Endothelial cell (in vitro differentiated cells): ENCODE data around the gene GDI2. TPM values are rescaled to one million over a fixed set of nuclear protein-coding genes. Genes with fewer than 3 reads are reported as not detected.
"Not testable (repeated sequence)": the region's sequence is repeated elsewhere in the genome, so short reads cannot be mapped to it uniquely, and the experiment has no call there.

Source experiments
- DNase-seq: peaks from one replicate; pipeline ENCODE4 v3.0.0; 2021; ENCODE audit warnings: low spot score
- H3K27ac Mint-ChIP-seq: one replicate; pipeline ENCODE4 v1.8.0; 2021; ENCODE audit warnings: mixed read lengths, inconsistent platforms; ENCODE audit not compliant: unreplicated experiment
- H3K27me3 Mint-ChIP-seq: one replicate; pipeline ENCODE4 v1.8.0; 2021; ENCODE audit warnings: mild to moderate bottlenecking, moderate library complexity, mixed read lengths, inconsistent platforms; ENCODE audit not compliant: unreplicated experiment
- H3K36me3 Mint-ChIP-seq: one replicate; pipeline ENCODE4 v1.8.0; 2021; ENCODE audit warnings: mild to moderate bottlenecking, low read depth, mixed read lengths, inconsistent platforms; ENCODE audit not compliant: unreplicated experiment
- H3K4me1 Mint-ChIP-seq: one replicate; pipeline ENCODE4 v1.8.0; 2021; ENCODE audit warnings: mild to moderate bottlenecking, mixed read lengths, inconsistent platforms; ENCODE audit not compliant: unreplicated experiment
- H3K4me3 Mint-ChIP-seq: one replicate; pipeline ENCODE4 v1.8.0; 2021; ENCODE audit warnings: mild to moderate bottlenecking, mixed read lengths, inconsistent platforms; ENCODE audit not compliant: unreplicated experiment
- H3K9me3 Mint-ChIP-seq: one replicate; pipeline ENCODE4 v1.8.0; 2021; ENCODE audit warnings: mixed read lengths, inconsistent platforms; ENCODE audit not compliant: unreplicated experiment
- CTCF ChIP-seq: fragments of 200-600 bp; sonication (generic); IDR thresholded peaks from one replicate; pipeline ENCODE4 v1.5.0; 2021; ENCODE audit warnings: antibody characterized with exemption; ENCODE audit not compliant: unreplicated experiment
- total RNA-seq: library from RNA; stranded (reverse); fragmentation: NEBNext Ultra II Directional; extraction: Animal tissue kit (Norgen Biotek cat#: 25700); gene quantifications from one replicate; pipeline ENCODE4 v1.2.1, GENCODE V29; 2021; ENCODE audit not compliant: unreplicated experiment

The GDI2 gene
- total RNA-seq, 1 donor from 2014 or later, result 320 TPM

- Mint-ChIP-seq H3K27ac (peak overlapping the region; percentile 72), H3K4me3 (peak overlapping the region; percentile 48), H3K4me1 (peaks cover 33% of the 10 kb centered on the region), H3K27me3 (peaks cover 7% of the 10 kb centered on the region), H3K36me3 (peaks cover 4% of the 10 kb centered on the region), H3K9me3 (no peaks in the 10 kb centered on the region)
- no peak for TF ChIP-seq CTCF
- no peak for DNase-seq
Observed at GRCh38 chr10:5810225-5810624, 3.0 kb downstream of the GDI2 start.

DNA sequence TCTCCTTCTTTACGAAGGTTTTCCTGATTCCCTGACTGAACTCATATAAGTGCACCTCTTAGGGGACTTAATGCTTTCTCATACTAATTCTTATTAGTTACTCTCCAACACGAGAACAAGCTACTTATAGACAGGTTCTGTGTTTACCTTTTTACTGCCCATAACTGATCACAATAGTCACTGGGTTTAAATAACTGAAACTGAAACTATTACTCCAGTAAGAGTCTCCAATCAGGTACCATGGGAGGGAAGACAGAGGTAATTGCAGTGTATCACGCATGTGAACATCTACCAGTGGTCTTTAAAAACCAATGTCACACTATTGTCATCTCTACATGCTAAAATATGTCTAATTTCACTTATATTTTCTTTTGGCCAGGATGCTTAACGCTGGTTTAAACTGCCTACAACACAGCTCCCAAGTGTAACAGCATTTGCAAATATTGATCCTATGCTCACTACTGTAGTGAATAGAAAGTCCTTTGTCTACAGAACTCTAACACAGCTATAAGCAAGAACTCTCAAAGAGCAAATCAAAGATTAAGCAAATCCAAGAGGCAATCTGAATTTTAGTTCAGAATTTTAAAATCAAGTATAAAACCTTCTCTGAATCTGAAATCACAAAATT lies 3.6 kb downstream of the GDI2 start:
- Mint-ChIP-seq H3K27ac (peak overlapping the region; percentile 33), H3K27me3 (peaks cover 3% of the 10 kb centered on the region), H3K4me1 (peaks cover 31% of the 10 kb centered on the region), H3K9me3 (no peaks in the 10 kb centered on the region), H3K36me3 (peaks cover 4% of the 10 kb centered on the region), H3K4me3 (peak overlapping the region; percentile 32)
- no peak for DNase-seq
- TF ChIP-seq CTCF, result no peak

GRCh38 chr10:5808783-5809392 lies 4.3 kb downstream of the GDI2 start:
- peak overlapping the region; percentile 32 for H3K4me3 Mint-ChIP-seq
- H3K9me3 Mint-ChIP-seq, H3K27me3 Mint-ChIP-seq, H3K36me3 Mint-ChIP-seq, DNase-seq: not testable (repeated sequence)
- H3K4me1 Mint-ChIP-seq, result peaks cover 25% of the 10 kb centered on the region
- peak overlapping the region; percentile 33 for H3K27ac Mint-ChIP-seq

- H3K4me3 Mint-ChIP-seq, result no peak overlapping the region
- no peaks in the 10 kb centered on the region for H3K9me3 Mint-ChIP-seq
- no peak for DNase-seq
- no peaks in the 10 kb centered on the region for H3K27me3 Mint-ChIP-seq
- TF ChIP-seq CTCF, result no peak
- peaks cover 21% of the 10 kb centered on the region for H3K4me1 Mint-ChIP-seq
- H3K27ac Mint-ChIP-seq, result no peak overlapping the region
- no peaks in the 10 kb centered on the region for H3K36me3 Mint-ChIP-seq
Observed at GRCh38 chr10:5806745-5807144, 6.5 kb downstream of the GDI2 start.

GRCh38 chr10:5805711-5806110 lies 7.5 kb downstream of the GDI2 start:
- Mint-ChIP-seq H3K9me3 (no peaks in the 10 kb centered on the region), H3K4me1 (peaks cover 12% of the 10 kb centered on the region), H3K27ac (no peak overlapping the region), H3K27me3 (no peaks in the 10 kb centered on the region), H3K4me3 (peak overlapping the region; percentile 48), H3K36me3 (no peaks in the 10 kb centered on the region)
- no peak for TF ChIP-seq CTCF
- no peak for DNase-seq
